OCI-LY1 (cell line): ENCODE results near the gene OSBPL3.

ENCODE experiments used
- EZH2 ChIP-seq: fragments of 200-600 bp; sonication (generic), shearing (Covaris generic); IDR thresholded peaks from 2 replicates; pipeline ENCODE4 v1.8.0; 2017; ENCODE audit warnings: borderline replicate concordance, mixed run types, mild to moderate bottlenecking, antibody characterized with exemption, low read length, moderate library complexity, mixed read lengths
- TF ChIP-seq, protein P1 (sequence below): fragments of 200-600 bp; sonication (generic), shearing (Covaris generic); IDR thresholded peaks from 2 replicates; pipeline ENCODE4 v1.5.1; 2017; ENCODE audit warnings: mild to moderate bottlenecking, antibody characterized with exemption, low read length, moderate library complexity, mixed read lengths

DNA sequence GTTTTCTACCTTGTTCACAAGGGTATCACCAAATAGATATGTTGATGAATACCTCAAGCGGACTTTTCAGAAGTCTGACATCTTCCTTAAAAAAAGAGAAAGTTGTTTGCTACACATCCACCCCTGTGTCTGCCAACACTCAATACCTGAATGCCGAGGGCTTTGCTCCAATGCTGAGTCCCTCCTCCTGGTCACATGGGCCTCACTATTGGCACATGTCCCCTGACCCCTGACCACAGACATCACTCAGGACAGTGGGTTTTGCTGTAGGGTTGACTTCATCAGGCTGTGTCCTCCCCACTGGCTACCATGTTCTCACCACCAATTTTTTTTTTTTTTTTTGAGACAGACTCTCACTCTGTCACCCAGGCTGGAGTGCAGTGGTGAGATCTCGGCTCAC, 76.4 kb downstream of the OSBPL3 start:
- TF ChIP-seq, protein P1, sequence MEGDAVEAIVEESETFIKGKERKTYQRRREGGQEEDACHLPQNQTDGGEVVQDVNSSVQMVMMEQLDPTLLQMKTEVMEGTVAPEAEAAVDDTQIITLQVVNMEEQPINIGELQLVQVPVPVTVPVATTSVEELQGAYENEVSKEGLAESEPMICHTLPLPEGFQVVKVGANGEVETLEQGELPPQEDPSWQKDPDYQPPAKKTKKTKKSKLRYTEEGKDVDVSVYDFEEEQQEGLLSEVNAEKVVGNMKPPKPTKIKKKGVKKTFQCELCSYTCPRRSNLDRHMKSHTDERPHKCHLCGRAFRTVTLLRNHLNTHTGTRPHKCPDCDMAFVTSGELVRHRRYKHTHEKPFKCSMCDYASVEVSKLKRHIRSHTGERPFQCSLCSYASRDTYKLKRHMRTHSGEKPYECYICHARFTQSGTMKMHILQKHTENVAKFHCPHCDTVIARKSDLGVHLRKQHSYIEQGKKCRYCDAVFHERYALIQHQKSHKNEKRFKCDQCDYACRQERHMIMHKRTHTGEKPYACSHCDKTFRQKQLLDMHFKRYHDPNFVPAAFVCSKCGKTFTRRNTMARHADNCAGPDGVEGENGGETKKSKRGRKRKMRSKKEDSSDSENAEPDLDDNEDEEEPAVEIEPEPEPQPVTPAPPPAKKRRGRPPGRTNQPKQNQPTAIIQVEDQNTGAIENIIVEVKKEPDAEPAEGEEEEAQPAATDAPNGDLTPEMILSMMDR, result no peak
- no peak for TF ChIP-seq EZH2
